SU-DHL-6 (cell line): ENCODE data around the gene SPATA22.

Experiments
- EZH2phosphoT487 ChIP-seq: fragments of 200-600 bp; sonication (generic), shearing (Covaris generic); conservative IDR thresholded peaks from 2 replicates; pipeline ENCODE4 v1.6.1; 2018; ENCODE audit warnings: mild to moderate bottlenecking, antibody characterized with exemption, low read length, moderate library complexity, mixed read lengths
- TF ChIP-seq, protein P1 (sequence below): fragments of 200-600 bp; sonication (generic); IDR thresholded peaks from one replicate; pipeline ENCODE4 v1.5.1; 2017; ENCODE audit warnings: antibody characterized with exemption, mild to moderate bottlenecking, low read length, moderate library complexity; ENCODE audit not compliant: insufficient read depth, poor library complexity, severe bottlenecking

DNA sequence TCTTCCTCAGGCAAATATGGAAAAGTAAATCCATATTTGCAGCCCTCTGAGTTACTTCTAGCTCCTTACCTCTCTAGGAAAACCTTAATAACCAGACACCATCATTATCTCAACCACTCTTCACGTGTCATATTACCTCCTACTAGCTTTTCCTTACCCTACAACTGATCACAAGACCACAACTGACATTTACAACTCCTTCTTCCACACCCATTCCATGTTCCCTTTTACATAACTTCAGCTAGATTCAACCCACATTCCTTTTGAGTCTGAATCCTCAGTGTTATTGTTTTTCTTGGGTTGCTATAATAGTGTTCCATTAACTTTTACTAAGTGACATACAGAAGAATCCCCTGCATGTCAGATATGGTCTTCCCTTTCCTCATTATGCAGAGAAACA is 33.3 kb downstream of the SPATA22 start:
- TF ChIP-seq, protein P1, sequence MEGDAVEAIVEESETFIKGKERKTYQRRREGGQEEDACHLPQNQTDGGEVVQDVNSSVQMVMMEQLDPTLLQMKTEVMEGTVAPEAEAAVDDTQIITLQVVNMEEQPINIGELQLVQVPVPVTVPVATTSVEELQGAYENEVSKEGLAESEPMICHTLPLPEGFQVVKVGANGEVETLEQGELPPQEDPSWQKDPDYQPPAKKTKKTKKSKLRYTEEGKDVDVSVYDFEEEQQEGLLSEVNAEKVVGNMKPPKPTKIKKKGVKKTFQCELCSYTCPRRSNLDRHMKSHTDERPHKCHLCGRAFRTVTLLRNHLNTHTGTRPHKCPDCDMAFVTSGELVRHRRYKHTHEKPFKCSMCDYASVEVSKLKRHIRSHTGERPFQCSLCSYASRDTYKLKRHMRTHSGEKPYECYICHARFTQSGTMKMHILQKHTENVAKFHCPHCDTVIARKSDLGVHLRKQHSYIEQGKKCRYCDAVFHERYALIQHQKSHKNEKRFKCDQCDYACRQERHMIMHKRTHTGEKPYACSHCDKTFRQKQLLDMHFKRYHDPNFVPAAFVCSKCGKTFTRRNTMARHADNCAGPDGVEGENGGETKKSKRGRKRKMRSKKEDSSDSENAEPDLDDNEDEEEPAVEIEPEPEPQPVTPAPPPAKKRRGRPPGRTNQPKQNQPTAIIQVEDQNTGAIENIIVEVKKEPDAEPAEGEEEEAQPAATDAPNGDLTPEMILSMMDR: no peak
- no peak for TF ChIP-seq EZH2phosphoT487
